Heart left ventricle (tissue), 16 donors: ENCODE measurements around the gene TDRD9. TPM values are rescaled to one million over a fixed set of nuclear protein-coding genes. Genes with fewer than 3 reads are reported as not detected.

Experiments
- ATAC-seq, 4 donors: fragments of 200-7000 bp; cut with Tn5 transposase; one replicate each; pipeline ENCODE4 v1.9.1; 2020 to 2022; ENCODE audit warnings: moderate library complexity in 4 of 4, mild to moderate bottlenecking in 3 of 4, moderate number of reproducible peaks in 1 of 4
- DNase-seq, 5 donors: peaks; one replicate each; pipeline ENCODE4 v3.0.0-alpha.2; 2020
- H3K27ac ChIP-seq, 12 donors: fragments of 200-600 bp; sonication (generic) in 4 of 12; one replicate each; pipeline versions ENCODE4 v1.5.0 to v1.8.0; 2016 to 2022; ENCODE audit warnings: mild to moderate bottlenecking in 2 of 12
- H3K27me3 ChIP-seq, 9 donors: fragments of 200-600 bp; sonication (generic) in 2 of 9; one replicate each; pipeline versions ENCODE4 v1.5.1 to v1.8.0; 2016 to 2022; ENCODE audit warnings: mild to moderate bottlenecking in 3 of 9
- H3K36me3 ChIP-seq, 9 donors: fragments of 200-600 bp; sonication (generic) in 2 of 9; one replicate each; pipeline versions ENCODE4 v1.5.0 to v1.8.0; 2018 to 2022; ENCODE audit warnings: mild to moderate bottlenecking in 2 of 9
- H3K4me1 ChIP-seq, 12 donors: fragments of 200-600 bp; sonication (generic) in 4 of 12; one replicate each; pipeline versions ENCODE4 v1.5.0 to v1.8.0; 2016 to 2022; ENCODE audit warnings: mild to moderate bottlenecking in 3 of 12
- H3K4me3 ChIP-seq, 12 donors: fragments of 200-600 bp; sonication (generic) in 4 of 12; one replicate each; pipeline versions ENCODE4 v1.5.0 to v1.8.0; 2017 to 2022; ENCODE audit warnings: mild to moderate bottlenecking in 9 of 12, moderate library complexity in 4 of 12
- H3K9me3 ChIP-seq, 12 donors: fragments of 200-600 bp; sonication (generic) in 4 of 12; one replicate each; pipeline versions ENCODE4 v1.5.0 to v1.8.0; 2016 to 2022; ENCODE audit warnings: mild to moderate bottlenecking in 1 of 12
- POLR2A ChIP-seq, 2 donors: fragments of 450-650 bp; IDR thresholded peaks; one replicate each; pipeline ENCODE4 v1.6.1; 2017; ENCODE audit warnings: antibody characterized with exemption in 2 of 2, mild to moderate bottlenecking in 2 of 2, moderate library complexity in 2 of 2
- WGBS, 4 donors: extraction: QIAGEN DNeasy Blood & Tissue Kit in 2 of 4; methylation state at CpG; one replicate each; pipeline versions ENCODE4 v1.1.5 to v1.1.7; 2013 to 2018; 5-methylcytosine and 5-hydroxymethylcytosine counted together
- intact Hi-C, 10 donors: fragments of 100-400 bp; cut with DNase I; formaldehyde crosslinking; loops; one replicate each; pipeline versions ENCODE4 v1.11.1 to v1.14.2; 2022
- polyA plus RNA-seq, 2 donors: library from polyadenylated mRNA; stranded (reverse); fragments of 200-250 nt; gene quantifications; one replicate each; pipeline ENCODE4 v1.2.3, GENCODE V29; 2013
- total RNA-seq, 9 donors: library from RNA; depleted of rRNA in 2 of 9; stranded (reverse); fragments of >200 nt in 2 of 9; fragmentation: NEBNext Ultra II Directional in 3 of 9; extraction: Animal tissue kit (Norgen Biotek cat#: 25700) in 3 of 9; gene quantifications; one replicate each; pipeline versions ENCODE4 v1.1.0 to v1.2.4, GENCODE V29; 2016 to 2023
- TF ChIP-seq, protein P1 (sequence below), 12 donors: fragments of 200-600 bp; sonication (generic) in 4 of 12; IDR thresholded peaks; one replicate each; pipeline versions ENCODE4 v1.5.0 to v1.8.0; 2018 to 2022; ENCODE audit warnings: antibody characterized with exemption in 12 of 12, mild to moderate bottlenecking in 5 of 12
- donor health status: ischemic (EF 13 %, LVEDD 7.1; RV severe dilation, severe dysfunction).
- donor health status: healthy with polysubstance abuse.
- donor health status: DM: no; HTN: yes; CAD: no.
- donor health status: DM: no; HTN: no; CAD: no.
- donor health status: ischemic (EF 25% LVEDD 6.9; RV normal size, moderate dysfunction).
- donor health status: ischemic (EF 25% LVEDD 5.7; RV mildly dilated, moderate dysfunction).
- donor health status: healthy.
- donor health status: DM: yes; HTN: yes; CAD: no.
- donor health status: ischemic (EF 35%, LVEDD 5.7; RV mildly dilated, moderate dysfunction).
- donor health status: nonischemic (EF 11% LVEDD 7.7; RV severe dilation, severe dysfunction).
- donor health status: DM: yes; HTN: yes; CAD: no.
- donor health status: PGD.
- donor health status: ischemic (EF 29% LVEDD 5.4; RV normal size, mild dysfunction).
- donor health status: nonischemic (EF 23%, LVEDD 6.1; RV moderate dilation, normal function).

The TDRD9 gene
- total and polyA plus RNA-seq, 11 donors: 1.1 to 9.6 (median 2.1) TPM

DNA sequence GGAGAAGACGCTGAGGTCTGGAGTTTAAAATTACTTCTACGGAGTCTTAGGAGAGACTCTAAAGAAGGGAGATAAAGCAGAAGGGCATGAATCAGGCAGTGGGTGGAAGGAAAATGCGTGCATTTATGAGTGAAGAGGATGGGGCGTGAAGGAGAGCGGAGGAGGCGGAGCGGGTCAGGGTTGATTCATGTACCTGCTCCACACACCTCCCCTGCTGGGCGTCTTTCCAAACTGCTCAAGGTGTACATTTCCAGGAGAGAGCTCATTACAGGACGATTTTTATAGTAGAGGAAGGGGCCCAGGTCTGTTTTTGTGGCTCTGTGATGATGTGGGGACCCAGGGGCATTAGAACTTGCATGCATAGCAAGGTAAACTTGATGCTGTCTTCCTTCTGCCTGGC lies 92.2 kb downstream of the TDRD9 start:
- H3K27me3 ChIP-seq: peaks cover 0 to 4% (median 0%) of the 10 kb centered on the region in 9 donors
- DNase-seq: no peak
- no peaks in the 10 kb centered on the region for H3K9me3 ChIP-seq
- H3K36me3 ChIP-seq: no peaks in the 10 kb centered on the region
- intact Hi-C loops: no loop called here
- WGBS, 4 donors: 85 to 90% (median 88%) methylated on average over 9 of the region's 9 CpGs
- TF ChIP-seq POLR2A (IDR thresholded peaks at IDR 0.05): no peak
- TF ChIP-seq, protein P1, sequence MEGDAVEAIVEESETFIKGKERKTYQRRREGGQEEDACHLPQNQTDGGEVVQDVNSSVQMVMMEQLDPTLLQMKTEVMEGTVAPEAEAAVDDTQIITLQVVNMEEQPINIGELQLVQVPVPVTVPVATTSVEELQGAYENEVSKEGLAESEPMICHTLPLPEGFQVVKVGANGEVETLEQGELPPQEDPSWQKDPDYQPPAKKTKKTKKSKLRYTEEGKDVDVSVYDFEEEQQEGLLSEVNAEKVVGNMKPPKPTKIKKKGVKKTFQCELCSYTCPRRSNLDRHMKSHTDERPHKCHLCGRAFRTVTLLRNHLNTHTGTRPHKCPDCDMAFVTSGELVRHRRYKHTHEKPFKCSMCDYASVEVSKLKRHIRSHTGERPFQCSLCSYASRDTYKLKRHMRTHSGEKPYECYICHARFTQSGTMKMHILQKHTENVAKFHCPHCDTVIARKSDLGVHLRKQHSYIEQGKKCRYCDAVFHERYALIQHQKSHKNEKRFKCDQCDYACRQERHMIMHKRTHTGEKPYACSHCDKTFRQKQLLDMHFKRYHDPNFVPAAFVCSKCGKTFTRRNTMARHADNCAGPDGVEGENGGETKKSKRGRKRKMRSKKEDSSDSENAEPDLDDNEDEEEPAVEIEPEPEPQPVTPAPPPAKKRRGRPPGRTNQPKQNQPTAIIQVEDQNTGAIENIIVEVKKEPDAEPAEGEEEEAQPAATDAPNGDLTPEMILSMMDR (IDR thresholded peaks at IDR 0.05): no peak
- no peak overlapping the region for H3K27ac ChIP-seq
- no peaks in the 10 kb centered on the region for H3K4me1 ChIP-seq
- ATAC-seq: no peak
- no peak overlapping the region for H3K4me3 ChIP-seq

DNA sequence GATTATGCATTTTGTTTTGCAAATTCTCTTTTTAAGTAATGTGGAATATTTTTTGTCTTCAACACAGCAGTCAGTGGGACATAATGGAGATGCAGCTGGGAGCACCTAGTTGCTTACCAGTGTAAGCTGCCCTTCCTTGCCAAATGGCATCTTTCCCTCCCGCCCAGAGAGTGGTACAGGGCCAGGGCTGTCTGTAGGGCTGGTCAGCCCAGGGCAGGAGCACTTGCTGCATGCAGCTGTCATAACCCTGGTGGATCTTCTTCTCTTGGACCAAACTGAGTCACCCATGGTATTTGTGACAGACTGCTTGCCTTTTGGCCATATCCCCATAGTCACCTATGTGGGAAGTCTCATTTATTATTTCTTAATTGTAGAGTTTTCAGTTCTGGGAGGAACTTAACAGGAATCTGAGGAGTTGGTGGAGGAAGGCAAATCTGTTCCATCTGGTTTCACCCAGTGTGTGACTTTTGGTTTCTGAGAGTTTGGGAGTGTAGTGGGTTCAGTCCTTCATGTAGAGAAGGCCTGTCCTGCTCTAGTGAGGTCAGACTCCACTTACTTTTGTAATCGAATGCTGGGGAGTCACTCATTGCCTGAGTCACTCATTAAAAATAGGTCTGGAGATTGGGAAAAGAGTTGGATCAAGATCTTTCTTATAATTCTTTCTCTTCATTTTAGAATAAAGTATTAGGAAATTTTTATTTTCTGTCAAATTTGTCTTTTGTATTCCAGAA lies 95.2 kb downstream of the TDRD9 start:
- peaks cover 0 to 4% (median 0%) of the 10 kb centered on the region in 9 donors for H3K27me3 ChIP-seq

DNA sequence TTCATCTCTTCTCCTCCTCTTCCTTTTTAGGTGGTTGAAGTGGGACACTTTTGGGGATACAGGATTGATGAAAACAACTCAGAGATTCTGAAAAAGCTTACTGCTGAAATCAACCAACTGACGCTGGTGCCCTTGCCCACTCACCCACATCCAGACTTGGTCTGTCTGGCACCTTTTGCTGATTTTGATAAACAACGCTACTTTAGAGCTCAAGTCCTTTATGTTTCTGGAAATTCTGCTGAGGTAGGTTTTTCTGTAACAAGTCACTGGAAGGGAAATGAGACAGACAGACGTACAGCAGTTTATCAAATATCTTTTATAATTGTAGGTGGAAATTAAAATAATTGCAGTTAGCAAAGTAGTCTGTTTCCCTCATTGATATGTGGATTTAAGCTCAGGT lies 97.3 kb downstream of the TDRD9 start:
- 77 to 84% (median 82%) methylated on average over 3 of the region's 3 CpGs for WGBS, 4 donors
- H3K4me3 ChIP-seq: no peak overlapping the region
- no peaks in the 10 kb centered on the region for H3K36me3 ChIP-seq
- ATAC-seq (no peak), DNase-seq (no peak)
- intact Hi-C loops: no loop called here
- TF ChIP-seq, protein P1 (IDR thresholded peaks at IDR 0.05): no peak
- no peaks in the 10 kb centered on the region for H3K27me3 ChIP-seq
- H3K4me1 ChIP-seq: no peaks in the 10 kb centered on the region
- no peaks in the 10 kb centered on the region for H3K9me3 ChIP-seq
- H3K27ac ChIP-seq: no peak overlapping the region

More for the DNA sequence above, 95.2 kb downstream of the TDRD9 start:
- intact Hi-C loops: no loop called here
- no peaks in the 10 kb centered on the region for H3K9me3 ChIP-seq
- DNase-seq (no peak), ATAC-seq (peak in 3 of 4 donors; percentile 55 to 76 (median 74))
- no peak overlapping the region for H3K27ac ChIP-seq
- no peaks in the 10 kb centered on the region for H3K4me1 ChIP-seq
- TF ChIP-seq, protein P1 (IDR thresholded peaks at IDR 0.05): no peak
- no peak for TF ChIP-seq POLR2A (IDR thresholded peaks at IDR 0.05)
- H3K36me3 ChIP-seq: no peaks in the 10 kb centered on the region
- WGBS, 4 donors: 48 to 61% (median 56%) methylated on average over 2 of the region's 2 CpGs
- no peak overlapping the region for H3K4me3 ChIP-seq

DNA sequence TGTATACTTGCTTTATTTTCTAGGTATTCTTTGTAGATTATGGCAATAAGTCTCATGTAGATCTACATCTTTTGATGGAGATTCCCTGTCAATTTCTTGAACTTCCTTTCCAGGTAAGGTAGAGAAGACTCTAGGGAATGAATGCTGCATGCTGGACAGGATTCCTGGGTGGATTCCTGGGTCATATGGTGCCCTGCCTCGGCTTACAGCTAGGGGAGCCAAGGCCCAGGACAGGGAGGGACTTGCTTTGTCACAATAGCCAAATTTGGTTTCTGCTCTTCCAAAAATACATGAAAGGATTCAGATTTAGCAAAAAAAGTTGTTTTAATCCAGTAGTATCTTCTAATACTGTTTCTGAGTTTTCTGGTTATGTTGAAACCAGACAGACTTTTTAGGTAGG lies 97.8 kb downstream of the TDRD9 start:
- TF ChIP-seq, protein P1 (IDR thresholded peaks at IDR 0.05): no peak
- no peak for TF ChIP-seq POLR2A (IDR thresholded peaks at IDR 0.05)
- Histone ChIP-seq H3K4me3 (no peak overlapping the region), H3K36me3 (no peaks in the 10 kb centered on the region), H3K9me3 (no peaks in the 10 kb centered on the region), H3K4me1 (peaks cover 0 to under 1% (median 0%) of the 10 kb centered on the region in 12 donors), H3K27ac (no peak overlapping the region), H3K27me3 (no peaks in the 10 kb centered on the region)
- DNase-seq (no peak), ATAC-seq (no peak)
- WGBS, 4 donors: 54 to 73% (median 71%) methylated on average over 1 of the region's 1 CpG
- intact Hi-C loops: no loop called here
